SK-N-SH (cell line): Measurements from ENCODE around the gene SNX10.

Experiments
- EP300 ChIP-seq, 2 experiments: IDR thresholded peaks; 2 replicates each; pipeline versions ENCODE4 v1.4.0 to v1.6.1; 2012; ENCODE audit warnings: borderline replicate concordance in 1 of 2, low read depth in 1 of 2, low read length in 1 of 2
- TF ChIP-seq, protein P1 (sequence below): fragments of 200-600 bp; sonication (generic); IDR thresholded peaks from 2 replicates; pipeline ENCODE4 v1.6.1; 2017; ENCODE audit warnings: antibody characterized with exemption, mild to moderate bottlenecking, moderate library complexity
- TF ChIP-seq, protein P2 (sequence below): IDR thresholded peaks from 2 replicates; pipeline ENCODE4 v1.6.1; 2012; ENCODE audit warnings: mild to moderate bottlenecking, low read depth, low read length, moderate library complexity
- TF ChIP-seq, protein P3 (sequence below): fragments of 150-350 bp; IDR thresholded peaks from 2 replicates; pipeline ENCODE4 v1.6.1; 2016; ENCODE audit warnings: mild to moderate bottlenecking, low read depth, low read length

DNA sequence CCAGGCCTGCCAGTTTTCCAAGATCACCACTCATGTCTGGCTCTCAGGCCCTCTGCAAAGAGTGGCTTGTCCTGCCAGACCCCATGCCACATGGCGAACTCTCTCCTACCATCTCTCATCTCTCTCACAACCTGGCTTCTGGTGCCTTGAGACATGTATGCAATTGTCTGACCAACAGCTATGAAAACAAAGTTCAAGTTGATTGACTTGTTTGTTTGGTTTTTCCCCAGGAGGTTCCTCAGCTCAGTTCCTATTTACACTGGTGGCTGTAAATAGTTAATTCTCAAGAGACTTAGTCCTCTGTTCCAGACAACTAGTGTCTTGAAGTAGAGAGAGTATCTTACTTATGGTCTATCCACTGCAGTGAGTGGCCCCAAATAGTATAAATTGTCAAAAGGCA lies 131.8 kb downstream of the SNX10 start:
- TF ChIP-seq, protein P1, sequence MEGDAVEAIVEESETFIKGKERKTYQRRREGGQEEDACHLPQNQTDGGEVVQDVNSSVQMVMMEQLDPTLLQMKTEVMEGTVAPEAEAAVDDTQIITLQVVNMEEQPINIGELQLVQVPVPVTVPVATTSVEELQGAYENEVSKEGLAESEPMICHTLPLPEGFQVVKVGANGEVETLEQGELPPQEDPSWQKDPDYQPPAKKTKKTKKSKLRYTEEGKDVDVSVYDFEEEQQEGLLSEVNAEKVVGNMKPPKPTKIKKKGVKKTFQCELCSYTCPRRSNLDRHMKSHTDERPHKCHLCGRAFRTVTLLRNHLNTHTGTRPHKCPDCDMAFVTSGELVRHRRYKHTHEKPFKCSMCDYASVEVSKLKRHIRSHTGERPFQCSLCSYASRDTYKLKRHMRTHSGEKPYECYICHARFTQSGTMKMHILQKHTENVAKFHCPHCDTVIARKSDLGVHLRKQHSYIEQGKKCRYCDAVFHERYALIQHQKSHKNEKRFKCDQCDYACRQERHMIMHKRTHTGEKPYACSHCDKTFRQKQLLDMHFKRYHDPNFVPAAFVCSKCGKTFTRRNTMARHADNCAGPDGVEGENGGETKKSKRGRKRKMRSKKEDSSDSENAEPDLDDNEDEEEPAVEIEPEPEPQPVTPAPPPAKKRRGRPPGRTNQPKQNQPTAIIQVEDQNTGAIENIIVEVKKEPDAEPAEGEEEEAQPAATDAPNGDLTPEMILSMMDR: no peak
- TF ChIP-seq, protein P2, sequence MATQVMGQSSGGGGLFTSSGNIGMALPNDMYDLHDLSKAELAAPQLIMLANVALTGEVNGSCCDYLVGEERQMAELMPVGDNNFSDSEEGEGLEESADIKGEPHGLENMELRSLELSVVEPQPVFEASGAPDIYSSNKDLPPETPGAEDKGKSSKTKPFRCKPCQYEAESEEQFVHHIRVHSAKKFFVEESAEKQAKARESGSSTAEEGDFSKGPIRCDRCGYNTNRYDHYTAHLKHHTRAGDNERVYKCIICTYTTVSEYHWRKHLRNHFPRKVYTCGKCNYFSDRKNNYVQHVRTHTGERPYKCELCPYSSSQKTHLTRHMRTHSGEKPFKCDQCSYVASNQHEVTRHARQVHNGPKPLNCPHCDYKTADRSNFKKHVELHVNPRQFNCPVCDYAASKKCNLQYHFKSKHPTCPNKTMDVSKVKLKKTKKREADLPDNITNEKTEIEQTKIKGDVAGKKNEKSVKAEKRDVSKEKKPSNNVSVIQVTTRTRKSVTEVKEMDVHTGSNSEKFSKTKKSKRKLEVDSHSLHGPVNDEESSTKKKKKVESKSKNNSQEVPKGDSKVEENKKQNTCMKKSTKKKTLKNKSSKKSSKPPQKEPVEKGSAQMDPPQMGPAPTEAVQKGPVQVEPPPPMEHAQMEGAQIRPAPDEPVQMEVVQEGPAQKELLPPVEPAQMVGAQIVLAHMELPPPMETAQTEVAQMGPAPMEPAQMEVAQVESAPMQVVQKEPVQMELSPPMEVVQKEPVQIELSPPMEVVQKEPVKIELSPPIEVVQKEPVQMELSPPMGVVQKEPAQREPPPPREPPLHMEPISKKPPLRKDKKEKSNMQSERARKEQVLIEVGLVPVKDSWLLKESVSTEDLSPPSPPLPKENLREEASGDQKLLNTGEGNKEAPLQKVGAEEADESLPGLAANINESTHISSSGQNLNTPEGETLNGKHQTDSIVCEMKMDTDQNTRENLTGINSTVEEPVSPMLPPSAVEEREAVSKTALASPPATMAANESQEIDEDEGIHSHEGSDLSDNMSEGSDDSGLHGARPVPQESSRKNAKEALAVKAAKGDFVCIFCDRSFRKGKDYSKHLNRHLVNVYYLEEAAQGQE: no peak
- TF ChIP-seq EP300 (IDR thresholded peaks at IDR 0.05; ENCODE audit: borderline replicate concordance in 1 of 2, low read depth in 1 of 2, low read length in 1 of 2): no peak
- TF ChIP-seq, protein P3, sequence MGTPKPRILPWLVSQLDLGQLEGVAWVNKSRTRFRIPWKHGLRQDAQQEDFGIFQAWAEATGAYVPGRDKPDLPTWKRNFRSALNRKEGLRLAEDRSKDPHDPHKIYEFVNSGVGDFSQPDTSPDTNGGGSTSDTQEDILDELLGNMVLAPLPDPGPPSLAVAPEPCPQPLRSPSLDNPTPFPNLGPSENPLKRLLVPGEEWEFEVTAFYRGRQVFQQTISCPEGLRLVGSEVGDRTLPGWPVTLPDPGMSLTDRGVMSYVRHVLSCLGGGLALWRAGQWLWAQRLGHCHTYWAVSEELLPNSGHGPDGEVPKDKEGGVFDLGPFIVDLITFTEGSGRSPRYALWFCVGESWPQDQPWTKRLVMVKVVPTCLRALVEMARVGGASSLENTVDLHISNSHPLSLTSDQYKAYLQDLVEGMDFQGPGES: no peak
